MCF 10A (cell line): ENCODE data around the gene FTH1. TPM values are rescaled to one million over a fixed set of nuclear protein-coding genes. Genes with fewer than 3 reads are reported as not detected.

Experiments used
- BruUV-seq: library from RNA; stranded (reverse); fragments of 400-500 nt; replicated peaks from 2 replicates; lab custom pipeline; 2021; lab: Mats Ljungman, UMichigan
- CTCF ChIA-PET: fragments of 300-600 bp; sonication (Branson Sonifier 250); formaldehyde crosslinking; extraction: SDS; loops from one replicate; lab custom pipeline; 2021; ENCODE audit warnings: antibody characterized with exemption, inconsistent platforms; lab: Yijun Ruan, JAX
- POLR2A ChIA-PET: fragments of 300-600, 350-650 bp; sonication (Branson Sonifier 250); formaldehyde crosslinking; extraction: SDS; loops from one replicate; lab custom pipeline; 2020; ENCODE audit warnings: antibody characterized with exemption, inconsistent platforms; lab: Yijun Ruan, JAX
- DNase-seq: peaks from one replicate; pipeline ENCODE4 v3.0.0-alpha.2; 2018; ENCODE audit not compliant: unreplicated experiment
- H3K27ac Mint-ChIP-seq: one replicate; pipeline ENCODE4 v1.8.0; 2022; ENCODE audit warnings: mild to moderate bottlenecking, low read depth, mixed read lengths; ENCODE audit not compliant: unreplicated experiment
- H3K27me3 Mint-ChIP-seq: one replicate; pipeline ENCODE4 v1.8.0; 2022; ENCODE audit warnings: mixed read lengths; ENCODE audit not compliant: insufficient read depth, unreplicated experiment
- H3K36me3 Mint-ChIP-seq: one replicate; pipeline ENCODE4 v1.8.0; 2022; ENCODE audit warnings: mild to moderate bottlenecking, moderate library complexity, mixed read lengths; ENCODE audit not compliant: insufficient read depth, unreplicated experiment
- H3K4me1 Mint-ChIP-seq: one replicate; pipeline ENCODE4 v1.8.0; 2022; ENCODE audit warnings: mixed read lengths; ENCODE audit not compliant: insufficient read depth, unreplicated experiment
- H3K4me3 Mint-ChIP-seq: one replicate; pipeline ENCODE4 v1.8.0; 2022; ENCODE audit warnings: mild to moderate bottlenecking, moderate library complexity, mixed read lengths; ENCODE audit not compliant: unreplicated experiment
- H3K9me3 Mint-ChIP-seq: one replicate; pipeline ENCODE4 v1.8.0; 2022; ENCODE audit warnings: mixed read lengths; ENCODE audit not compliant: unreplicated experiment
- intact Hi-C: fragments of 100-400 bp; cut with micrococcal nuclease; formaldehyde crosslinking; loops from 2 replicates; pipeline ENCODE4 v1.14.1; 2022
- total RNA-seq: library from RNA; stranded (reverse); gene quantifications from 2 replicates; pipeline ENCODE4 v1.2.3, GENCODE V29; 2022
- TF ChIP-seq, protein P1 (sequence below): fragments of 200-600 bp; IDR thresholded peaks from one replicate; pipeline ENCODE4 v1.8.0; 2022; ENCODE audit warnings: antibody characterized with exemption, mild to moderate bottlenecking; ENCODE audit not compliant: unreplicated experiment

FTH1 gene
- total RNA-seq, 1 experiment from 2014 or later, result 8,367 TPM

DNA sequence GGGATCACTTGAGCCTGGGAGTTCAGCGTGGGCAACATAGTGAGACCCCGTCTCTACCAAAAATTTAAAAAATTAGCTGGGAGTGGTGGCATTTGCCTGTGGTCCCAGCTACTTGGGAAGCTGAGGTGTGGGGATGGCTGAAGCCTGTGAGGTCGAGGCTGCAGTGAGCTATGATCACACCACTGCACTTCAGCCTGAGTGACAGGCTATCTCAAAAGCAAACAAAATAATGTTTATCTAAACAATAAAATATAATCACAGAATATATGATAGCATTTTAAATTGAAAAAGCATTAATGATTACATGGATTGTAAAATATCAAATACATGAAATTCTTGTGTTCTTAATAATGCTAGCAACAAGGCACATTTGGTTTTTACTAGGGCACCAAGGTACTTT lies 14.6 kb downstream of the FTH1 start:
- Mint-ChIP-seq H3K36me3 (peaks cover 12% of the 10 kb centered on the region), H3K27ac (no peak overlapping the region), H3K4me1 (peaks cover 12% of the 10 kb centered on the region), H3K9me3 (no peaks in the 10 kb centered on the region), H3K4me3 (no peak overlapping the region), H3K27me3 (no peaks in the 10 kb centered on the region)
- TF ChIP-seq, protein P1, sequence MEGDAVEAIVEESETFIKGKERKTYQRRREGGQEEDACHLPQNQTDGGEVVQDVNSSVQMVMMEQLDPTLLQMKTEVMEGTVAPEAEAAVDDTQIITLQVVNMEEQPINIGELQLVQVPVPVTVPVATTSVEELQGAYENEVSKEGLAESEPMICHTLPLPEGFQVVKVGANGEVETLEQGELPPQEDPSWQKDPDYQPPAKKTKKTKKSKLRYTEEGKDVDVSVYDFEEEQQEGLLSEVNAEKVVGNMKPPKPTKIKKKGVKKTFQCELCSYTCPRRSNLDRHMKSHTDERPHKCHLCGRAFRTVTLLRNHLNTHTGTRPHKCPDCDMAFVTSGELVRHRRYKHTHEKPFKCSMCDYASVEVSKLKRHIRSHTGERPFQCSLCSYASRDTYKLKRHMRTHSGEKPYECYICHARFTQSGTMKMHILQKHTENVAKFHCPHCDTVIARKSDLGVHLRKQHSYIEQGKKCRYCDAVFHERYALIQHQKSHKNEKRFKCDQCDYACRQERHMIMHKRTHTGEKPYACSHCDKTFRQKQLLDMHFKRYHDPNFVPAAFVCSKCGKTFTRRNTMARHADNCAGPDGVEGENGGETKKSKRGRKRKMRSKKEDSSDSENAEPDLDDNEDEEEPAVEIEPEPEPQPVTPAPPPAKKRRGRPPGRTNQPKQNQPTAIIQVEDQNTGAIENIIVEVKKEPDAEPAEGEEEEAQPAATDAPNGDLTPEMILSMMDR, result no peak
- ChIA-PET POLR2A (interaction anchor here (0.6 to 1.0 kb wide), 2 partner anchors 10 to 14 kb away, joined by 3 to 4 read pairs; no protein-coding TSS in a partner anchor), CTCF (interaction anchor here (1.1 to 11.0 kb wide), 4 partner anchors 53 to 129 kb away, joined by 3 to 217 read pairs (median 6); no protein-coding TSS in a partner anchor)
- intact Hi-C loops, result no loop called here
- DNase-seq, result no peak
- no TSS peak for BruUV-seq

DNA sequence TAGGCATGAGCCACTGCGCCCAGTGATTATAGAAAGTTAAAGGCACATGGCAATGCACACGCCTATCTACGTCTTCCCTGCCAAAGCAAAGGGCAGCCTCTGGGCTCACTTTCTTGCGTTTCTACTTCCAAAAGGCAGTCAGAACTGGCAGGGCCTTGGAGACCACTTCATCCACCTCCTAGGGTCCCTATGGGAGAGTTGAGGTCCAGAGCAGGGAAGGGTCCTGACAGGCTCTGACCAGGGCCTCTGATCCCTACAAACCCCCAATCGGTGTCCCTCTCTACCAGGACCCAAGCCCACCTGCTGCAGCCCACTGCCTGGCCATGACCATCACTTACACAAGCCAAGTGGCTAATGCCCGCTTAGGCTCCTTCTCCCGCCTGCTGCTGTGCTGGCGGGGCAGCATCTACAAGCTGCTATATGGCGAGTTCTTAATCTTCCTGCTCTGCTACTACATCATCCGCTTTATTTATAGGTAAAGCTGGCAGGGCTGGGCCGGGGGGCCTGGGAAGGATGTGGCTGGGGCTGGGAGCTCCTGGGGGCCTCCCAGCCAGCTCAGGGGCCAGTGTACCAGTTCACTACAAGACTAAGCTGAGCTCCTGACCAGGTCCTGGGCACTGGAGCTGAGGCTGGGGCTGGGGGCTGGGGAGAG lies 15.8 kb downstream of the FTH1 start:
- Mint-ChIP-seq H3K9me3 (no peaks in the 10 kb centered on the region), H3K27me3 (no peaks in the 10 kb centered on the region), H3K27ac (no peak overlapping the region), H3K36me3 (peaks cover 6% of the 10 kb centered on the region), H3K4me3 (no peak overlapping the region), H3K4me1 (peaks cover 20% of the 10 kb centered on the region)
- DNase-seq, result no peak
- TF ChIP-seq, protein P1, result no peak
- CTCF ChIA-PET, result interaction anchor here (0.6 to 11.0 kb wide), 9 partner anchors 9 to 232 kb away, joined by 3 to 217 read pairs (median 5); no protein-coding TSS in a partner anchor
- POLR2A ChIA-PET, result interaction anchor here (0.7 to 2.6 kb wide), 2 partner anchors 12 to 19 kb away, joined by 3 to 17 read pairs; no protein-coding TSS in a partner anchor
- intact Hi-C loops, result no loop called here
- BruUV-seq, result no TSS peak

DNA sequence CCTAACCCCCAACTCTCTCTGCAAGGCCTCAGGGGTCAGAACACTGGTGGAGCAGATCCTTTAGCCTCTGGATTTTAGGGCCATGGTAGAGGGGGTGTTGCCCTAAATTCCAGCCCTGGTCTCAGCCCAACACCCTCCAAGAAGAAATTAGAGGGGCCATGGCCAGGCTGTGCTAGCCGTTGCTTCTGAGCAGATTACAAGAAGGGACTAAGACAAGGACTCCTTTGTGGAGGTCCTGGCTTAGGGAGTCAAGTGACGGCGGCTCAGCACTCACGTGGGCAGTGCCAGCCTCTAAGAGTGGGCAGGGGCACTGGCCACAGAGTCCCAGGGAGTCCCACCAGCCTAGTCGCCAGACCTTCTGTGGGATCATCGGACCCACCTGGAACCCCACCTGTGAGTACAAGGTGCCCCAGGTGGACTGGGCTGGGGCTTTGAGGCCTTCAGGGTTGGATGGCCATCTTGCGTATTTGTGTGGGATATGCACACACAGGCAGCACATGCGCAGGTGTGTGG lies 17.3 kb downstream of the FTH1 start, which contains the start of gene BEST1:
TSS of gene BEST1 (plus strand) at position 317 of the 513 bp plus-strand sequence. CDS start 1,456 bp downstream, outside the sequence.
- Mint-ChIP-seq H3K27me3 (no peaks in the 10 kb centered on the region), H3K9me3 (no peaks in the 10 kb centered on the region), H3K27ac (peak within 1 kb of the TSS; percentile 86), H3K4me3 (no peak within 1 kb of the TSS), H3K36me3 (peaks cover 6% of the 10 kb centered on the region), H3K4me1 (peaks cover 18% of the 10 kb centered on the region)
- BruUV-seq, result TSS peak; percentile 91
- TF ChIP-seq, protein P1, result no peak
- ChIA-PET POLR2A (interaction anchor here (0.7 to 3.9 kb wide), 10 partner anchors 11 to 158 kb away, joined by 3 to 17 read pairs (median 6); partner anchors contain the start of genes FEN1, FTH1 and TMEM258), CTCF (interaction anchor here (0.6 to 11.0 kb wide), 11 partner anchors 10 to 850 kb away, joined by 3 to 217 read pairs (median 4); no protein-coding TSS in a partner anchor)
- DNase-seq, result no peak
- intact Hi-C loops, result no loop called here
